ENCODE measurements around the gene GLI1. TPM values are rescaled to one million over a fixed set of nuclear protein-coding genes. Genes with fewer than 3 reads are reported as not detected.

The GLI1 gene
- total RNA-seq, 1 donor from 2014 or later = 5.2 TPM

GRCh38 chr12:57465747-57466505, 6.3 kb downstream of the GLI1 start:
- no peak overlapping the region for H3K4me3 ChIP-seq (ENCODE audit: low read length in 3 of 3)
- peaks cover 12 to 14% (median 14%) of the 10 kb centered on the region in 3 donors for H3K4me1 ChIP-seq (ENCODE audit: control insufficient read depth in 3 of 3, insufficient read depth in 3 of 3, low read length in 3 of 3)
- H3K9me3 ChIP-seq (ENCODE audit: control insufficient read depth in 3 of 3, low read length in 3 of 3) = no peaks in the 10 kb centered on the region
- H3K27ac ChIP-seq (ENCODE audit: low read depth, low read length) = no peak overlapping the region
- H3K9ac ChIP-seq (ENCODE audit: low read depth in 1 of 3, low read length in 3 of 3) = no peak overlapping the region
- peaks cover 8 to 27% (median 22%) of the 10 kb centered on the region in 3 donors for H3K27me3 ChIP-seq (ENCODE audit: control insufficient read depth in 3 of 3, insufficient read depth in 3 of 3, low read length in 3 of 3)
- H3K36me3 ChIP-seq (ENCODE audit: control insufficient read depth in 3 of 3, insufficient read depth in 3 of 3, low read length in 3 of 3) = no peaks in the 10 kb centered on the region

GRCh38 chr12:57467212-57467874, 7.8 kb downstream of the GLI1 start:
- Histone ChIP-seq H3K4me3 (ENCODE audit: low read length in 3 of 3) (no peak overlapping the region), H3K9ac (ENCODE audit: low read depth in 1 of 3, low read length in 3 of 3) (no peak overlapping the region), H3K27me3 (ENCODE audit: control insufficient read depth in 3 of 3, insufficient read depth in 3 of 3, low read length in 3 of 3) (peaks cover 8 to 32% (median 26%) of the 10 kb centered on the region in 3 donors), H3K36me3 (ENCODE audit: control insufficient read depth in 3 of 3, insufficient read depth in 3 of 3, low read length in 3 of 3) (no peaks in the 10 kb centered on the region), H3K27ac (ENCODE audit: low read depth, low read length) (no peak overlapping the region), H3K4me1 (ENCODE audit: control insufficient read depth in 3 of 3, insufficient read depth in 3 of 3, low read length in 3 of 3) (peaks cover 3 to 6% (median 6%) of the 10 kb centered on the region in 3 donors), H3K9me3 (ENCODE audit: control insufficient read depth in 3 of 3, low read length in 3 of 3) (no peaks in the 10 kb centered on the region)

GRCh38 chr12:57467915-57468314, 8.3 kb downstream of the GLI1 start:
- Histone ChIP-seq H3K27ac (ENCODE audit: low read depth, low read length) (no peak overlapping the region), H3K9ac (ENCODE audit: low read depth in 1 of 3, low read length in 3 of 3) (no peak overlapping the region), H3K27me3 (ENCODE audit: control insufficient read depth in 3 of 3, insufficient read depth in 3 of 3, low read length in 3 of 3) (peaks cover 14 to 35% (median 30%) of the 10 kb centered on the region in 3 donors), H3K4me1 (ENCODE audit: control insufficient read depth in 3 of 3, insufficient read depth in 3 of 3, low read length in 3 of 3) (peaks cover 0 to under 1% (median under 1%) of the 10 kb centered on the region in 3 donors), H3K4me3 (ENCODE audit: low read length in 3 of 3) (no peak overlapping the region), H3K36me3 (ENCODE audit: control insufficient read depth in 3 of 3, insufficient read depth in 3 of 3, low read length in 3 of 3) (no peaks in the 10 kb centered on the region), H3K9me3 (ENCODE audit: control insufficient read depth in 3 of 3, low read length in 3 of 3) (no peaks in the 10 kb centered on the region)

- no peak overlapping the region for H3K4me3 ChIP-seq (ENCODE audit: low read length in 3 of 3)
- H3K27ac ChIP-seq (ENCODE audit: low read depth, low read length) = no peak overlapping the region
- H3K4me1 ChIP-seq (ENCODE audit: control insufficient read depth in 3 of 3, insufficient read depth in 3 of 3, low read length in 3 of 3) = no peaks in the 10 kb centered on the region
- H3K36me3 ChIP-seq (ENCODE audit: control insufficient read depth in 3 of 3, insufficient read depth in 3 of 3, low read length in 3 of 3) = no peaks in the 10 kb centered on the region
- H3K9ac ChIP-seq (ENCODE audit: low read depth in 1 of 3, low read length in 3 of 3) = no peak overlapping the region
- no peaks in the 10 kb centered on the region for H3K9me3 ChIP-seq (ENCODE audit: control insufficient read depth in 3 of 3, low read length in 3 of 3)
- H3K27me3 ChIP-seq (ENCODE audit: control insufficient read depth in 3 of 3, insufficient read depth in 3 of 3, low read length in 3 of 3) = peaks cover 26 to 45% (median 41%) of the 10 kb centered on the region in 3 donors
These were observed 9.9 kb downstream of the GLI1 start for GRCh38 chr12:57469296-57470164.

GRCh38 chr12:57470286-57470969, 10.8 kb downstream of the GLI1 start:
- Histone ChIP-seq H3K36me3 (ENCODE audit: control insufficient read depth in 3 of 3, insufficient read depth in 3 of 3, low read length in 3 of 3) (no peaks in the 10 kb centered on the region), H3K4me3 (ENCODE audit: low read length in 3 of 3) (no peak overlapping the region), H3K27me3 (ENCODE audit: control insufficient read depth in 3 of 3, insufficient read depth in 3 of 3, low read length in 3 of 3) (peaks cover 35 to 50% (median 49%) of the 10 kb centered on the region in 3 donors), H3K27ac (ENCODE audit: low read depth, low read length) (no peak overlapping the region), H3K9me3 (ENCODE audit: control insufficient read depth in 3 of 3, low read length in 3 of 3) (no peaks in the 10 kb centered on the region), H3K4me1 (ENCODE audit: control insufficient read depth in 3 of 3, insufficient read depth in 3 of 3, low read length in 3 of 3) (peaks cover 4 to 7% (median 6%) of the 10 kb centered on the region in 3 donors), H3K9ac (ENCODE audit: low read depth in 1 of 3, low read length in 3 of 3) (no peak overlapping the region)

GRCh38 chr12:57470970-57471656, 11.5 kb downstream of the GLI1 start:
- Histone ChIP-seq H3K27me3 (ENCODE audit: control insufficient read depth in 3 of 3, insufficient read depth in 3 of 3, low read length in 3 of 3) (peaks cover 42 to 56% (median 54%) of the 10 kb centered on the region in 3 donors), H3K4me3 (ENCODE audit: low read length in 3 of 3) (no peak overlapping the region), H3K9ac (ENCODE audit: low read depth in 1 of 3, low read length in 3 of 3) (no peak overlapping the region), H3K4me1 (ENCODE audit: control insufficient read depth in 3 of 3, insufficient read depth in 3 of 3, low read length in 3 of 3) (peaks cover 10 to 14% (median 10%) of the 10 kb centered on the region in 3 donors), H3K36me3 (ENCODE audit: control insufficient read depth in 3 of 3, insufficient read depth in 3 of 3, low read length in 3 of 3) (no peaks in the 10 kb centered on the region), H3K9me3 (ENCODE audit: control insufficient read depth in 3 of 3, low read length in 3 of 3) (no peaks in the 10 kb centered on the region), H3K27ac (ENCODE audit: low read depth, low read length) (no peak overlapping the region)

GRCh38 chr12:57471661-57472060, 12.1 kb downstream of the GLI1 start:
- H3K4me3 ChIP-seq (ENCODE audit: low read length in 3 of 3) = no peak overlapping the region
- H3K27ac ChIP-seq (ENCODE audit: low read depth, low read length) = no peak overlapping the region
- H3K9ac ChIP-seq (ENCODE audit: low read depth in 1 of 3, low read length in 3 of 3) = no peak overlapping the region
- no peaks in the 10 kb centered on the region for H3K9me3 ChIP-seq (ENCODE audit: control insufficient read depth in 3 of 3, low read length in 3 of 3)
- no peaks in the 10 kb centered on the region for H3K36me3 ChIP-seq (ENCODE audit: control insufficient read depth in 3 of 3, insufficient read depth in 3 of 3, low read length in 3 of 3)
- H3K27me3 ChIP-seq (ENCODE audit: control insufficient read depth in 3 of 3, insufficient read depth in 3 of 3, low read length in 3 of 3) = peaks cover 46 to 61% (median 59%) of the 10 kb centered on the region in 3 donors
- peaks cover 10 to 16% (median 13%) of the 10 kb centered on the region in 3 donors for H3K4me1 ChIP-seq (ENCODE audit: control insufficient read depth in 3 of 3, insufficient read depth in 3 of 3, low read length in 3 of 3)

- H3K36me3 ChIP-seq (ENCODE audit: control insufficient read depth in 3 of 3, insufficient read depth in 3 of 3, low read length in 3 of 3) = no peaks in the 10 kb centered on the region
- no peak overlapping the region for H3K9ac ChIP-seq (ENCODE audit: low read depth in 1 of 3, low read length in 3 of 3)
- peaks cover 10 to 16% (median 13%) of the 10 kb centered on the region in 3 donors for H3K4me1 ChIP-seq (ENCODE audit: control insufficient read depth in 3 of 3, insufficient read depth in 3 of 3, low read length in 3 of 3)
- H3K27me3 ChIP-seq (ENCODE audit: control insufficient read depth in 3 of 3, insufficient read depth in 3 of 3, low read length in 3 of 3) = peaks cover 52 to 67% (median 65%) of the 10 kb centered on the region in 3 donors
- H3K4me3 ChIP-seq (ENCODE audit: low read length in 3 of 3) = no peak overlapping the region
- no peak overlapping the region for H3K27ac ChIP-seq (ENCODE audit: low read depth, low read length)
- no peaks in the 10 kb centered on the region for H3K9me3 ChIP-seq (ENCODE audit: control insufficient read depth in 3 of 3, low read length in 3 of 3)
These were observed 12.8 kb downstream of the GLI1 start for GRCh38 chr12:57472391-57472790.

- Histone ChIP-seq H3K27me3 (ENCODE audit: control insufficient read depth in 3 of 3, insufficient read depth in 3 of 3, low read length in 3 of 3) (peaks cover 50 to 71% (median 67%) of the 10 kb centered on the region in 3 donors), H3K27ac (ENCODE audit: low read depth, low read length) (no peak overlapping the region), H3K9ac (ENCODE audit: low read depth in 1 of 3, low read length in 3 of 3) (no peak overlapping the region), H3K4me3 (ENCODE audit: low read length in 3 of 3) (no peak overlapping the region), H3K4me1 (ENCODE audit: control insufficient read depth in 3 of 3, insufficient read depth in 3 of 3, low read length in 3 of 3) (peaks cover 10 to 16% (median 13%) of the 10 kb centered on the region in 3 donors), H3K36me3 (ENCODE audit: control insufficient read depth in 3 of 3, insufficient read depth in 3 of 3, low read length in 3 of 3) (no peaks in the 10 kb centered on the region), H3K9me3 (ENCODE audit: control insufficient read depth in 3 of 3, low read length in 3 of 3) (no peaks in the 10 kb centered on the region)
These were observed 13.8 kb downstream of the GLI1 start for GRCh38 chr12:57473392-57473791.

Measured in skeletal muscle tissue (tissue), 4 donors.